DND-41 (cell line): ENCODE measurements around the gene RPIA.

ENCODE experiments used
- EZH2 ChIP-seq: IDR thresholded peaks from 3 replicates; pipeline ENCODE4 v1.6.1; 2012; ENCODE audit warnings: borderline replicate concordance, low read depth, mild to moderate bottlenecking, moderate library complexity, low read length, inconsistent platforms; ENCODE audit not compliant: severe bottlenecking
- TF ChIP-seq, protein P1 (sequence below): IDR thresholded peaks from 2 replicates; pipeline ENCODE4 v1.5.1; 2012; ENCODE audit warnings: borderline replicate concordance, low read length, moderate library complexity, mild to moderate bottlenecking; ENCODE audit not compliant: poor library complexity, severe bottlenecking; ENCODE audit errors: extremely low read depth

GRCh38 chr2:88673363-88673762, 18.1 kb upstream of the RPIA start:
- TF ChIP-seq EZH2: no peak
- TF ChIP-seq, protein P1, sequence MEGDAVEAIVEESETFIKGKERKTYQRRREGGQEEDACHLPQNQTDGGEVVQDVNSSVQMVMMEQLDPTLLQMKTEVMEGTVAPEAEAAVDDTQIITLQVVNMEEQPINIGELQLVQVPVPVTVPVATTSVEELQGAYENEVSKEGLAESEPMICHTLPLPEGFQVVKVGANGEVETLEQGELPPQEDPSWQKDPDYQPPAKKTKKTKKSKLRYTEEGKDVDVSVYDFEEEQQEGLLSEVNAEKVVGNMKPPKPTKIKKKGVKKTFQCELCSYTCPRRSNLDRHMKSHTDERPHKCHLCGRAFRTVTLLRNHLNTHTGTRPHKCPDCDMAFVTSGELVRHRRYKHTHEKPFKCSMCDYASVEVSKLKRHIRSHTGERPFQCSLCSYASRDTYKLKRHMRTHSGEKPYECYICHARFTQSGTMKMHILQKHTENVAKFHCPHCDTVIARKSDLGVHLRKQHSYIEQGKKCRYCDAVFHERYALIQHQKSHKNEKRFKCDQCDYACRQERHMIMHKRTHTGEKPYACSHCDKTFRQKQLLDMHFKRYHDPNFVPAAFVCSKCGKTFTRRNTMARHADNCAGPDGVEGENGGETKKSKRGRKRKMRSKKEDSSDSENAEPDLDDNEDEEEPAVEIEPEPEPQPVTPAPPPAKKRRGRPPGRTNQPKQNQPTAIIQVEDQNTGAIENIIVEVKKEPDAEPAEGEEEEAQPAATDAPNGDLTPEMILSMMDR: no peak
